IMR-90 (cell line): ENCODE data around the gene CALML4. TPM values are rescaled to one million over a fixed set of nuclear protein-coding genes. Genes with fewer than 3 reads are reported as not detected.

Source experiments
- ATAC-seq: fragments of 200-7000 bp; cut with Tn5 transposase; 2 replicates; pipeline ENCODE4 v1.9.1; 2020; ENCODE audit warnings: low read depth, mild to moderate bottlenecking, moderate library complexity
- BruUV-seq: library from RNA; stranded (reverse); fragments of 400-500 nt; replicated peaks from 2 replicates; lab custom pipeline; 2021; lab: Mats Ljungman, UMichigan
- CTCF ChIA-PET: fragments of 300-600 bp; formaldehyde crosslinking; extraction: SDS; loops from one replicate; lab custom pipeline; 2021; ENCODE audit warnings: antibody characterized with exemption; lab: Yijun Ruan, JAX
- POLR2A ChIA-PET: fragments of 300-600 bp; sonication (Branson Sonifier 250); formaldehyde crosslinking; loops from one replicate; lab custom pipeline; 2022; ENCODE audit warnings: antibody characterized with exemption; ENCODE audit not compliant: unreplicated experiment; lab: Charles Lee
- DNase-seq: peaks from one replicate; pipeline ENCODE4 v3.0.0; 2013
- H2AFZ ChIP-seq: replicated peaks from 2 replicates; pipeline ENCODE3; 2013; ENCODE audit warnings: low read length, mild to moderate bottlenecking; ENCODE audit not compliant: poor library complexity
- H2AK5ac ChIP-seq: 2 replicates; pipeline ENCODE4 v1.6.1; 2013; ENCODE audit warnings: low read depth, low read length, inconsistent platforms
- H2AK9ac ChIP-seq: replicated peaks from 2 replicates; pipeline ENCODE3; 2013; ENCODE audit warnings: mild to moderate bottlenecking, low read depth, low read length, moderate library complexity; ENCODE audit not compliant: poor library complexity
- H2BK120ac ChIP-seq: 2 replicates; pipeline ENCODE4 v1.6.1; 2013; ENCODE audit warnings: low read depth, low read length, inconsistent platforms
- H2BK15ac ChIP-seq: 3 replicates; pipeline ENCODE4 v1.6.1; 2013; ENCODE audit warnings: low read depth, low read length, inconsistent platforms
- H2BK20ac ChIP-seq: 2 replicates; pipeline ENCODE4 v1.6.1; 2013; ENCODE audit warnings: low read depth, mild to moderate bottlenecking, inconsistent platforms, low read length, moderate library complexity
- H2BK5ac ChIP-seq: 2 replicates; pipeline ENCODE4 v1.6.1; 2013; ENCODE audit warnings: mild to moderate bottlenecking, low read depth, low read length, inconsistent platforms; ENCODE audit not compliant: poor library complexity, severe bottlenecking
- H3K14ac ChIP-seq: replicated peaks from 2 replicates; pipeline ENCODE4 v1.6.1; 2013; ENCODE audit warnings: low read depth, low read length, inconsistent platforms
- H3K18ac ChIP-seq: 2 replicates; pipeline ENCODE4 v1.6.1; 2013; ENCODE audit warnings: low read depth, low read length, control low read depth
- H3K23ac ChIP-seq: 2 replicates; pipeline ENCODE4 v1.6.1; 2013; ENCODE audit warnings: low read depth, low read length, inconsistent platforms
- H3K27ac ChIP-seq: 2 replicates; pipeline ENCODE4 v1.5.1; 2013; ENCODE audit warnings: mild to moderate bottlenecking, control low read depth, low read length; ENCODE audit not compliant: insufficient read depth
- H3K27me3 ChIP-seq: 2 replicates; pipeline ENCODE4 v1.6.1; 2013; ENCODE audit warnings: low read length; ENCODE audit not compliant: control insufficient read depth, insufficient read depth
- H3K36me3 ChIP-seq: 2 replicates; pipeline ENCODE4 v1.6.1; 2013; ENCODE audit warnings: low read length, mixed read lengths; ENCODE audit not compliant: control insufficient read depth, insufficient read depth
- H3K4ac ChIP-seq: 2 replicates; pipeline ENCODE4 v1.6.1; 2013; ENCODE audit warnings: low read depth, low read length, inconsistent platforms
- H3K4me1 ChIP-seq: 2 replicates; pipeline ENCODE4 v1.6.1; 2013; ENCODE audit warnings: low read length, mixed read lengths; ENCODE audit not compliant: control insufficient read depth, insufficient read depth
- H3K4me2 ChIP-seq: 2 replicates; pipeline ENCODE4 v1.6.1; 2013; ENCODE audit warnings: low read depth, mild to moderate bottlenecking, control low read depth, low read length, moderate library complexity
- H3K4me3 ChIP-seq: 2 replicates; pipeline ENCODE4 v1.5.1; 2013; ENCODE audit warnings: low read depth, mild to moderate bottlenecking, control low read depth, low read length, moderate library complexity; ENCODE audit not compliant: insufficient read depth
- H3K56ac ChIP-seq: 2 replicates; pipeline ENCODE4 v1.6.1; 2013; ENCODE audit warnings: low read length, inconsistent platforms; ENCODE audit not compliant: insufficient read depth; ENCODE audit errors: extremely low read depth
- H3K79me1 ChIP-seq, 2 experiments: 2 replicates each; pipeline ENCODE4 v1.6.1; 2013; ENCODE audit warnings: low read length in 2 of 2, inconsistent platforms in 1 of 2, low read depth in 1 of 2
- H3K9ac ChIP-seq: 2 replicates; pipeline ENCODE4 v1.6.1; 2013; ENCODE audit warnings: low read depth, low read length, control low read depth
- H3K9me1 ChIP-seq: 2 replicates; pipeline ENCODE4 v1.6.1; 2013; ENCODE audit warnings: low read length, inconsistent platforms; ENCODE audit not compliant: insufficient read depth
- H3K9me3 ChIP-seq: 2 replicates; pipeline ENCODE4 v1.6.1; 2013; ENCODE audit warnings: low read length; ENCODE audit not compliant: control insufficient read depth, insufficient read depth
- H4K20me1 ChIP-seq: 2 replicates; pipeline ENCODE4 v1.6.1; 2013; ENCODE audit warnings: low read length, inconsistent platforms; ENCODE audit not compliant: insufficient read depth
- H4K5ac ChIP-seq: 2 replicates; pipeline ENCODE4 v1.6.1; 2013; ENCODE audit warnings: mild to moderate bottlenecking, low read depth, low read length, control low read depth
- H4K8ac ChIP-seq, 2 experiments: 2 replicates each; pipeline ENCODE4 v1.6.1; 2013; ENCODE audit warnings: low read depth in 2 of 2, low read length in 2 of 2, control low read depth in 1 of 2, inconsistent platforms in 1 of 2
- H4K91ac ChIP-seq: 2 replicates; pipeline ENCODE4 v1.6.1; 2013; ENCODE audit warnings: low read depth, low read length, inconsistent platforms; ENCODE audit not compliant: insufficient read depth
- MAZ ChIP-seq: IDR thresholded peaks from 2 replicates; pipeline ENCODE4 v1.6.1; 2012; ENCODE audit warnings: low read depth, mild to moderate bottlenecking, low read length, improper control_type of control experiment, moderate library complexity, borderline replicate concordance
- RAD21 ChIP-seq: IDR thresholded peaks from 2 replicates; pipeline ENCODE4 v1.6.1; 2012; ENCODE audit warnings: low read length, improper control_type of control experiment
- RFX5 ChIP-seq: IDR thresholded peaks from 2 replicates; pipeline ENCODE4 v1.8.0; 2012; ENCODE audit warnings: low read depth, mild to moderate bottlenecking, low read length, moderate library complexity
- WGBS, 2 experiments: methylation state at CpG; one replicate each; pipeline versions ENCODE4 v1.1.5 to v1.1.7; 2013; ENCODE audit warnings: missing lambda C conversion rate in 2 of 2; ENCODE audit not compliant: insufficient read length in 1 of 2; ENCODE audit errors: extremely low coverage in 2 of 2; 5-methylcytosine and 5-hydroxymethylcytosine counted together
- dilution Hi-C: fragments of 300-500 bp; cut with HindIII; formaldehyde crosslinking; loops from one replicate; pipeline ENCODE4 v1.14.3; 2018; ENCODE audit warnings: low sequenced_read_pairs; ENCODE audit not compliant: unreplicated experiment
- in situ Hi-C: fragments of 300-500 bp; cut with MboI; formaldehyde crosslinking; loops from 3 replicates; pipeline ENCODE4 v1.14.3; 2019; ENCODE audit warnings: low sequenced_read_pairs, inconsistent platforms, mixed read lengths
- intact Hi-C: fragments of 100-400 bp; cut with micrococcal nuclease; formaldehyde crosslinking; loops from 2 replicates; pipeline ENCODE4 v1.10.0; 2022
- polyA plus RNA-seq, 3 experiments: library from polyadenylated mRNA; depleted of rRNA; stranded (reverse); fragments of >200 nt; gene quantifications; 2 replicates each; pipeline ENCODE4 v1.2.3, GENCODE V29; 2012; ENCODE audit warnings: low replicate concordance in 1 of 3
- total RNA-seq: library from RNA; depleted of rRNA; stranded (reverse); fragments of >200 nt; gene quantifications from 2 replicates; pipeline ENCODE4 v1.2.3, GENCODE V29; 2012

The CALML4 gene
- total and polyA plus RNA-seq, 2 of the 4 experiments (the other 2 are of a cell fraction), result 0.36 to 1.3 TPM

DNA sequence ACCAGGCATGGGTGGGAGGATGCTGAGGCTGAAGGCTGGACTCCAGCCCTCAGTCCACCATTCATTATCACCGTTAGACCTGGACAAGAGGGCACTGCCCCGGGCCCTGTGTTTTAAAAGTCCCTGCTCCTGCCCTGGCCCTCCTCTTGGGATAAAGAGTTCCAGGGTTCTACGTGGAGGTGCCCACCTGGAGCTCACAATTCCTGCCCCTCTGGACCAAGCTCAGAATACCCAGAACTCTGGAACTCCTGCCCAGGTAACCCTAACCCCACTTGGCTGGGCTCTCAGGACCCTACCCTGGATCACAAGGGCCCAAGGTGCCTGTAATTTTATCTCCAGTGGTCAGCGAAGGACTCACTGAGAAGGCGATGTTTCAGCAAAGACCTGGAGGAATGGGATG, 1.2 kb downstream of the CALML4 start:
- BruUV-seq, result no TSS peak
- Histone ChIP-seq H3K4ac (no peak overlapping the region), H3K14ac (no peak overlapping the region), H3K56ac (no peak overlapping the region), H3K79me1 (peaks cover 4 to 14% of the 10 kb centered on the region in 2 experiments; a peak in 2 of 4 replicates), H4K91ac (no peak overlapping the region), H2BK20ac (no peak overlapping the region), H3K27me3 (no peaks in the 10 kb centered on the region), H3K36me3 (0 out of 2 replicates have a peak, but pooled peaks cover 2% of the 10 kb centered on the region), H3K4me3 (no peak overlapping the region), H3K4me1 (peaks cover 3% of the 10 kb centered on the region; the same call in 1 of the 2 replicates), H3K23ac (no peak overlapping the region), H2BK5ac (no peak overlapping the region), H4K5ac (no peak overlapping the region), H3K9me1 (no peaks in the 10 kb centered on the region; the same call in 1 of the 2 replicates), H3K4me2 (no peak overlapping the region), H2AK9ac (no peak overlapping the region), H3K9ac (no peak overlapping the region), H3K9me3 (no peaks in the 10 kb centered on the region), H4K20me1 (no peaks in the 10 kb centered on the region), H2BK120ac (no peak overlapping the region), H4K8ac (no peak overlapping the region), H2AK5ac (no peak overlapping the region), H2BK15ac (no peak overlapping the region), H2AFZ (no peak overlapping the region), H3K18ac (no peak overlapping the region), H3K27ac (no peak overlapping the region)
- ATAC-seq (no peak), DNase-seq (no peak)
- no peak for TF ChIP-seq RAD21
- TF ChIP-seq MAZ, result no peak
- TF ChIP-seq RFX5, result no peak
- in situ Hi-C loops, result no loop called here
- intact Hi-C loops, result no loop called here
- 100% methylated on average over 1 of the region's 5 CpGs; no CpG with 5 or more reads in 1 of the 2 experiments for WGBS, 2 experiments
- ChIA-PET POLR2A (no interaction called here), CTCF (no interaction called here)
- dilution Hi-C loops, result no loop called here
